Measurements from ENCODE around the gene RGPD8.
"Not testable (repeated sequence)": the region's sequence is repeated elsewhere in the genome, so short reads cannot be mapped to it uniquely, and the experiment has no call there.

DNA sequence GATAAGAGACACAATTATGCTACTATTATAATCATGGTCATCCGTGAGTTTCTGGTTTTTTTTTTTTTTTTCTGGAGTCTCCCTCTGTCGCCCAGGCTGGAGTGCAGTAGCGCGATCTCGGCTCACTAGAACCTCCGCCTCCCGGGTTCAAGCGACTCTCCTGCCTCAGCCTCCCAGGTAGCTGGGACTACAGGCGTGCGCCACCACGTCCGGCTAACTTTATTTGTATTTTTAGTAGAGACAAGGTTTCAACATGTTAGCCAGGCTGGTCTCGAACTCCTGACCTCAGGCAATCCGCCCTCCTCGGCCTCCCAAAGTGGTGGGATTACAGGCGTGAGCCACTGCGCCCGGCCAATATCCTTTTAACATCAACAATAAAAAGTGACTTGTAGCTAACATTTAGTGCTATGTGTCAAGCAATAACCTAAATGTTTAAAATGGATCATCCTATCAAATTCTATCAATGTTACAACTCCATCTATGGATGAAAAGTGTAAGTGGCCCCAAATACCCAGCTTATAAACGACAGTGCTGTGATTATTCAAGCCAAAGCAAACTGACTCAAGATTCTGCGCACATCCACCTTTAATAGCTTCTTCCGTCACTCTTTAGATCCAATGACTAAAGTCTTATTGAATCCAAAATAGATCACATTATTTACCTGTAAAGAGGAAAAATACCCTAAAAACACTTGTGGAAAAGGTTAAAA lies 1.7 kb downstream of the RGPD8 start:
- not testable (repeated sequence) for TF ChIP-seq FOXK2 (IDR thresholded peaks at IDR 0.05); LEF1 (IDR thresholded peaks at IDR 0.05; ENCODE audit: borderline replicate concordance); ARNT (IDR thresholded peaks at IDR 0.05); SP1 (IDR thresholded peaks at IDR 0.05)

Measured in HEK293T (cell line).